Neural cell (in vitro differentiated cells): ENCODE results near the gene AMFR. TPM values are rescaled to one million over a fixed set of nuclear protein-coding genes. Genes with fewer than 3 reads are reported as not detected.

Source experiments
- H2AFZ ChIP-seq: fragments of 200-600, 300-800 bp; sonication (generic), shearing (Covaris generic); 2 replicates; pipeline ENCODE4 v1.6.0; 2014; ENCODE audit warnings: low read depth, mild to moderate bottlenecking, antibody characterized with exemption, low read length, moderate library complexity
- H3F3A ChIP-seq: fragments of 200-600 bp; shearing (Covaris generic); 2 replicates; pipeline ENCODE4 v1.6.1; 2016; ENCODE audit warnings: mild to moderate bottlenecking, moderate library complexity, mixed read lengths, antibody characterized with exemption, low read length; ENCODE audit not compliant: insufficient read depth, poor library complexity, severe bottlenecking
- H3K27ac ChIP-seq: fragments of 200-600, 300-800 bp; sonication (generic), shearing (Covaris generic); 2 replicates; pipeline ENCODE4 v1.5.1; 2014; ENCODE audit warnings: mild to moderate bottlenecking, low read length, moderate library complexity
- H3K27me3 ChIP-seq: fragments of 300-800, 200-600 bp; sonication (generic), shearing (Covaris generic); 2 replicates; pipeline ENCODE4 v1.6.0; 2014; ENCODE audit warnings: mild to moderate bottlenecking, low read depth, low read length, moderate library complexity; ENCODE audit not compliant: insufficient read depth
- H3K36me3 ChIP-seq: fragments of 300-800, 200-600 bp; sonication (generic), shearing (Covaris generic); 2 replicates; pipeline ENCODE4 v1.5.1; 2014; ENCODE audit warnings: mild to moderate bottlenecking, antibody characterized with exemption, low read length, moderate library complexity; ENCODE audit not compliant: insufficient read depth
- H3K4me2 ChIP-seq: fragments of 300-800, 200-600 bp; sonication (generic), shearing (Covaris generic); 2 replicates; pipeline ENCODE4 v1.6.0; 2014; ENCODE audit warnings: mild to moderate bottlenecking, low read length
- H3K4me3 ChIP-seq: fragments of 300-800, 200-600 bp; sonication (generic), shearing (Covaris generic); 2 replicates; pipeline ENCODE4 v1.5.1; 2014; ENCODE audit warnings: mild to moderate bottlenecking, low read length, moderate library complexity
- H3K79me2 ChIP-seq: fragments of 200-600 bp; shearing (Covaris generic); replicated peaks from 2 replicates; pipeline ENCODE4 v1.6.0; 2014; ENCODE audit warnings: mild to moderate bottlenecking, low read length, moderate library complexity; ENCODE audit not compliant: insufficient read depth
- H3K9ac ChIP-seq: fragments of 300-800, 200-600 bp; sonication (generic), shearing (Covaris generic); 2 replicates; pipeline ENCODE4 v1.6.1; 2016; ENCODE audit warnings: mild to moderate bottlenecking, low read length, mixed read lengths
- H3K9me2 ChIP-seq: fragments of 200-600 bp; shearing (Covaris generic); 2 replicates; pipeline ENCODE4 v1.6.1; 2016; ENCODE audit warnings: mild to moderate bottlenecking, low read length, mixed read lengths; ENCODE audit not compliant: insufficient read depth
- H3K9me3 ChIP-seq: fragments of 200-600, 300-800 bp; sonication (generic), shearing (Covaris generic); 2 replicates; pipeline ENCODE4 v1.6.1; 2016; ENCODE audit warnings: mild to moderate bottlenecking, mixed run types, low read length, moderate library complexity, mixed read lengths
- H4K20me1 ChIP-seq: fragments of 200-600 bp; shearing (Covaris generic); 2 replicates; pipeline ENCODE4 v1.6.1; 2016; ENCODE audit warnings: mild to moderate bottlenecking, mixed run types; ENCODE audit not compliant: insufficient read depth
- EP300 ChIP-seq: fragments of 450-650 bp; conservative IDR thresholded peaks from 2 replicates; pipeline ENCODE4 v1.6.1; 2014; ENCODE audit warnings: antibody characterized with exemption, mild to moderate bottlenecking, moderate library complexity; ENCODE audit not compliant: poor library complexity, severe bottlenecking
- EZH2 ChIP-seq: fragments of 200-600, 300-800 bp; shearing (Covaris generic), sonication (generic); IDR thresholded peaks from 2 replicates; pipeline ENCODE4 v1.6.1; 2014; ENCODE audit warnings: antibody characterized with exemption, low read length, borderline replicate concordance, mild to moderate bottlenecking; ENCODE audit not compliant: insufficient read depth, poor library complexity, severe bottlenecking
- MXI1 ChIP-seq: fragments of 450-650 bp; conservative IDR thresholded peaks from 2 replicates; pipeline ENCODE4 v1.6.1; 2014; ENCODE audit warnings: antibody characterized with exemption, mild to moderate bottlenecking; ENCODE audit not compliant: poor library complexity, severe bottlenecking
- POLR2AphosphoS5 ChIP-seq: IDR thresholded peaks from 2 replicates; pipeline ENCODE4 v1.6.1; 2012
- RAD21 ChIP-seq: fragments of 450-650 bp; conservative IDR thresholded peaks from 2 replicates; pipeline ENCODE4 v1.6.1; 2014; ENCODE audit warnings: antibody characterized with exemption, mild to moderate bottlenecking, moderate library complexity
- REST ChIP-seq: IDR thresholded peaks from 2 replicates; pipeline ENCODE4 v1.6.1; 2012; ENCODE audit warnings: borderline replicate concordance
- SMC3 ChIP-seq: fragments of 450-650 bp; conservative IDR thresholded peaks from 2 replicates; pipeline ENCODE4 v1.6.1; 2014; ENCODE audit warnings: antibody characterized with exemption, mild to moderate bottlenecking, moderate library complexity; ENCODE audit not compliant: poor library complexity
- TAF1 ChIP-seq: IDR thresholded peaks from 2 replicates; pipeline ENCODE4 v1.6.1; 2012; ENCODE audit warnings: low read depth
- polyA plus RNA-seq: library from polyadenylated mRNA; depleted of rRNA; stranded (reverse); fragments of >200 nt; gene quantifications from 2 replicates; pipeline ENCODE4 v1.2.3, GENCODE V29; 2014
- TF ChIP-seq, protein P1 (sequence below): fragments of 450-650 bp; IDR thresholded peaks from 2 replicates; pipeline ENCODE4 v1.5.1; 2014; ENCODE audit warnings: antibody characterized with exemption, mild to moderate bottlenecking, moderate library complexity; ENCODE audit not compliant: poor library complexity, severe bottlenecking

AMFR gene
- polyA plus RNA-seq, 1 donor from 2014 or later: 101 TPM

GRCh38 chr16:56462064-56462796 lies 36.9 kb upstream of the AMFR start:
- H3K4me2 ChIP-seq: no peak overlapping the region
- H3K79me2 ChIP-seq: no peaks in the 10 kb centered on the region
- H3K27me3 ChIP-seq: no peaks in the 10 kb centered on the region
- H3K36me3 ChIP-seq: peaks cover 9% of the 10 kb centered on the region
- no peak overlapping the region for H2AFZ ChIP-seq
- no peaks in the 10 kb centered on the region for H3K9me3 ChIP-seq
- H3K4me3 ChIP-seq: no peak overlapping the region
- H3K27ac ChIP-seq: no peak overlapping the region
- no peak overlapping the region for H3K9ac ChIP-seq
- TF ChIP-seq POLR2AphosphoS5: no peak
- TF ChIP-seq REST: no peak
- no peak for TF ChIP-seq MXI1
- TF ChIP-seq EP300: no peak
- TF ChIP-seq TAF1: no peak
- TF ChIP-seq RAD21: no peak
- no peak for TF ChIP-seq EZH2
- TF ChIP-seq, protein P1, sequence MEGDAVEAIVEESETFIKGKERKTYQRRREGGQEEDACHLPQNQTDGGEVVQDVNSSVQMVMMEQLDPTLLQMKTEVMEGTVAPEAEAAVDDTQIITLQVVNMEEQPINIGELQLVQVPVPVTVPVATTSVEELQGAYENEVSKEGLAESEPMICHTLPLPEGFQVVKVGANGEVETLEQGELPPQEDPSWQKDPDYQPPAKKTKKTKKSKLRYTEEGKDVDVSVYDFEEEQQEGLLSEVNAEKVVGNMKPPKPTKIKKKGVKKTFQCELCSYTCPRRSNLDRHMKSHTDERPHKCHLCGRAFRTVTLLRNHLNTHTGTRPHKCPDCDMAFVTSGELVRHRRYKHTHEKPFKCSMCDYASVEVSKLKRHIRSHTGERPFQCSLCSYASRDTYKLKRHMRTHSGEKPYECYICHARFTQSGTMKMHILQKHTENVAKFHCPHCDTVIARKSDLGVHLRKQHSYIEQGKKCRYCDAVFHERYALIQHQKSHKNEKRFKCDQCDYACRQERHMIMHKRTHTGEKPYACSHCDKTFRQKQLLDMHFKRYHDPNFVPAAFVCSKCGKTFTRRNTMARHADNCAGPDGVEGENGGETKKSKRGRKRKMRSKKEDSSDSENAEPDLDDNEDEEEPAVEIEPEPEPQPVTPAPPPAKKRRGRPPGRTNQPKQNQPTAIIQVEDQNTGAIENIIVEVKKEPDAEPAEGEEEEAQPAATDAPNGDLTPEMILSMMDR: no peak
- no peak for TF ChIP-seq SMC3
- H4K20me1 ChIP-seq: no peaks in the 10 kb centered on the region
- H3F3A ChIP-seq: no peaks in the 10 kb centered on the region
- H3K9me2 ChIP-seq: no peaks in the 10 kb centered on the region

GRCh38 chr16:56460101-56460500 lies 34.8 kb upstream of the AMFR start:
- H3K4me3 ChIP-seq: no peak overlapping the region
- no peaks in the 10 kb centered on the region for H3K9me3 ChIP-seq
- H3K36me3 ChIP-seq: peaks cover 20% of the 10 kb centered on the region
- H3K9me2 ChIP-seq: no peaks in the 10 kb centered on the region
- no peaks in the 10 kb centered on the region for H3F3A ChIP-seq
- H2AFZ ChIP-seq: no peak overlapping the region
- no peak overlapping the region for H3K9ac ChIP-seq
- no peak overlapping the region for H3K27ac ChIP-seq
- TF ChIP-seq EP300: no peak
- TF ChIP-seq RAD21: no peak
- no peak for TF ChIP-seq POLR2AphosphoS5
- TF ChIP-seq, protein P1: no peak
- TF ChIP-seq REST: no peak
- TF ChIP-seq EZH2: no peak
- no peak for TF ChIP-seq SMC3
- TF ChIP-seq TAF1: no peak
- no peak for TF ChIP-seq MXI1
- H3K79me2 ChIP-seq: no peaks in the 10 kb centered on the region
- no peaks in the 10 kb centered on the region for H3K27me3 ChIP-seq
- no peaks in the 10 kb centered on the region for H4K20me1 ChIP-seq
- H3K4me2 ChIP-seq: no peak overlapping the region
